ENCODE results near the gene ACTRT2. TPM values are rescaled to one million over a fixed set of nuclear protein-coding genes. Genes with fewer than 3 reads are reported as not detected.

The ACTRT2 gene
- total and polyA plus RNA-seq, 2 donors (not counting 1 experiment from before 2014, with no cell fraction given) = not detected

- Mint-ChIP-seq H3K27ac (no peak overlapping the region), H3K9me3 (ENCODE audit: insufficient read depth) (peaks cover 4% of the 10 kb centered on the region), H3K4me3 (no peak overlapping the region), H3K4me1 (no peaks in the 10 kb centered on the region), H3K27me3 (peaks cover 21% of the 10 kb centered on the region)
- Histone ChIP-seq H3K9ac (ENCODE audit: low read length) (no peak overlapping the region), H3K4me2 (replicated peaks; ENCODE audit: low read depth, low read length, poor library complexity, severe bottlenecking) (no peak overlapping the region), H3K4me3 (ENCODE audit: control extremely low read depth in 1 of 5, extremely low read depth in 1 of 5, insufficient read depth in 1 of 5, low read depth in 2 of 5, low read length in 4 of 5) (no peak overlapping the region), H3K4me1 (ENCODE audit: control insufficient read depth in 2 of 2, insufficient read depth in 2 of 2, low read length in 2 of 2) (no peaks in the 10 kb centered on the region), H3K36me3 (replicated peaks in 1 of 2; ENCODE audit: control extremely low read depth in 1 of 2, control insufficient read depth in 1 of 2, extremely low read depth in 1 of 2, insufficient read depth in 2 of 2, low read length in 1 of 2) (no peaks in the 10 kb centered on the region), H3K9me3 (ENCODE audit: control extremely low read depth in 1 of 3, control insufficient read depth in 2 of 3, insufficient read depth in 1 of 3, low read length in 2 of 3) (peaks cover 0 to 12% (median 0%) of the 10 kb centered on the region in 3 donors), H2AFZ (ENCODE audit: insufficient read depth, low read depth, low read length, poor library complexity, severe bottlenecking) (no peak overlapping the region), H3K79me2 (ENCODE audit: control insufficient read depth, insufficient read depth, low read length) (no peaks in the 10 kb centered on the region), H4K20me1 (ENCODE audit: control insufficient read depth, insufficient read depth, low read length, poor library complexity, severe bottlenecking) (no peaks in the 10 kb centered on the region), H3K27me3 (replicated peaks in 1 of 4; ENCODE audit: control extremely low read depth in 1 of 4, control insufficient read depth in 3 of 4, insufficient read depth in 4 of 4, low read length in 3 of 4) (no peaks in the 10 kb centered on the region), H3K27ac (ENCODE audit: low read length in 2 of 2) (no peak overlapping the region)
- TF ChIP-seq CTCF (IDR thresholded peaks at IDR 0.05) (no peak), EZH2 (IDR thresholded peaks at IDR 0.05; ENCODE audit: borderline replicate concordance, insufficient read depth, low read depth, low read length, poor library complexity, severe bottlenecking) (no peak)
- ATAC-seq (ENCODE audit: low read depth) (no peak), DNase-seq (no peak)
- POLR2A ChIA-PET = no interaction called here
- WGBS (ENCODE audit: insufficient coverage) = 76% methylated on average over 5 of the region's 6 CpGs
- CTCF ChIA-PET = interaction anchor here (0.6 kb wide), 1 partner anchor 1585 kb away, joined by 3 read pairs; no protein-coding TSS in a partner anchor
- intact Hi-C loops (cut with micrococcal nuclease) = no loop called here
Measured at GRCh38 chr1:3053986-3054385, 32.7 kb downstream of the ACTRT2 start.

GRCh38 chr1:3054474-3054873 is 33.2 kb downstream of the ACTRT2 start:
- no peaks in the 10 kb centered on the region for H3K36me3 ChIP-seq (replicated peaks in 1 of 2; ENCODE audit: control extremely low read depth in 1 of 2, control insufficient read depth in 1 of 2, extremely low read depth in 1 of 2, insufficient read depth in 2 of 2, low read length in 1 of 2)
- no peak for TF ChIP-seq CTCF (IDR thresholded peaks at IDR 0.05)
- TF ChIP-seq EZH2 (IDR thresholded peaks at IDR 0.05; ENCODE audit: borderline replicate concordance, insufficient read depth, low read depth, low read length, poor library complexity, severe bottlenecking) = no peak
- H2AFZ ChIP-seq (ENCODE audit: insufficient read depth, low read depth, low read length, poor library complexity, severe bottlenecking) = no peak overlapping the region
- ChIA-PET POLR2A (no interaction called here), CTCF (no interaction called here)
- H3K9ac ChIP-seq (ENCODE audit: low read length) = no peak overlapping the region
- no peak overlapping the region for H3K4me3 ChIP-seq (ENCODE audit: control extremely low read depth in 1 of 5, extremely low read depth in 1 of 5, insufficient read depth in 1 of 5, low read depth in 2 of 5, low read length in 4 of 5)
- no peak for ATAC-seq (ENCODE audit: low read depth)
- peaks cover 21% of the 10 kb centered on the region for H3K27me3 Mint-ChIP-seq
- H3K4me2 ChIP-seq (replicated peaks; ENCODE audit: low read depth, low read length, poor library complexity, severe bottlenecking) = no peak overlapping the region
- H3K27ac ChIP-seq (ENCODE audit: low read length in 2 of 2) = no peak overlapping the region
- peaks cover 4% of the 10 kb centered on the region for H3K9me3 Mint-ChIP-seq (ENCODE audit: insufficient read depth)
- DNase-seq = no peak
- H3K4me1 Mint-ChIP-seq = no peaks in the 10 kb centered on the region
- H3K4me1 ChIP-seq (ENCODE audit: control insufficient read depth in 2 of 2, insufficient read depth in 2 of 2, low read length in 2 of 2) = no peaks in the 10 kb centered on the region
- H4K20me1 ChIP-seq (ENCODE audit: control insufficient read depth, insufficient read depth, low read length, poor library complexity, severe bottlenecking) = no peaks in the 10 kb centered on the region
- no peak overlapping the region for H3K27ac Mint-ChIP-seq
- H3K27me3 ChIP-seq (replicated peaks in 1 of 4; ENCODE audit: control extremely low read depth in 1 of 4, control insufficient read depth in 3 of 4, insufficient read depth in 4 of 4, low read length in 3 of 4) = no peaks in the 10 kb centered on the region
- H3K9me3 ChIP-seq (ENCODE audit: control extremely low read depth in 1 of 3, control insufficient read depth in 2 of 3, insufficient read depth in 1 of 3, low read length in 2 of 3) = peaks cover 0 to 8% (median 0%) of the 10 kb centered on the region in 3 donors
- WGBS (ENCODE audit: insufficient coverage) = 89% methylated on average over 12 of the region's 12 CpGs
- intact Hi-C loops (cut with micrococcal nuclease) = no loop called here
- no peak overlapping the region for H3K4me3 Mint-ChIP-seq
- no peaks in the 10 kb centered on the region for H3K79me2 ChIP-seq (ENCODE audit: control insufficient read depth, insufficient read depth, low read length)
